SK-N-MC (cell line): ENCODE measurements around the gene WBP11.

Experiments used
- EZH2 ChIP-seq: fragments of 200-600 bp; sonication (generic); IDR thresholded peaks from one replicate; pipeline ENCODE4 v1.6.1; 2017; ENCODE audit warnings: antibody characterized with exemption
- POLR2AphosphoS5 ChIP-seq: IDR thresholded peaks from 2 replicates; pipeline ENCODE4 v1.6.1; 2012; ENCODE audit warnings: mild to moderate bottlenecking, low read depth, low read length, borderline replicate concordance

GRCh38 chr12:14741153-14741552, 62.1 kb downstream of the WBP11 start:
- TF ChIP-seq EZH2, result no peak
- TF ChIP-seq POLR2AphosphoS5, result no peak
